Sciatic nerve (tissue), 2 donors: Measurements from ENCODE around the gene PACS2. TPM values are rescaled to one million over a fixed set of nuclear protein-coding genes. Genes with fewer than 3 reads are reported as not detected.
A peak's percentile ranks its signal among the peaks of the same experiment; 100 is the strongest.

Experiments used
- ATAC-seq: fragments of 200-7000 bp; cut with Tn5 transposase; one replicate; pipeline ENCODE4 v1.9.1; 2020; ENCODE audit warnings: mild to moderate bottlenecking, moderate library complexity
- DNase-seq: peaks from one replicate; pipeline ENCODE4 v3.0.0-alpha.2; 2020; ENCODE audit warnings: low spot score
- intact Hi-C: fragments of 100-400 bp; cut with DNase I; formaldehyde crosslinking; loops from one replicate; pipeline ENCODE4 v1.14.2; 2022
- total RNA-seq: library from RNA; stranded (reverse); fragmentation: NEBNext Ultra II Directional; extraction: Animal tissue kit (Norgen Biotek cat#: 25700); gene quantifications from one replicate; pipeline ENCODE4 v1.2.1, GENCODE V29; 2021
- donor health status: DM: no; HTN: no; CAD: no.
- donor health status: DM: no; HTN: no; CAD: no.

Gene PACS2
- total RNA-seq, 1 donor from 2014 or later = 152 TPM

DNA sequence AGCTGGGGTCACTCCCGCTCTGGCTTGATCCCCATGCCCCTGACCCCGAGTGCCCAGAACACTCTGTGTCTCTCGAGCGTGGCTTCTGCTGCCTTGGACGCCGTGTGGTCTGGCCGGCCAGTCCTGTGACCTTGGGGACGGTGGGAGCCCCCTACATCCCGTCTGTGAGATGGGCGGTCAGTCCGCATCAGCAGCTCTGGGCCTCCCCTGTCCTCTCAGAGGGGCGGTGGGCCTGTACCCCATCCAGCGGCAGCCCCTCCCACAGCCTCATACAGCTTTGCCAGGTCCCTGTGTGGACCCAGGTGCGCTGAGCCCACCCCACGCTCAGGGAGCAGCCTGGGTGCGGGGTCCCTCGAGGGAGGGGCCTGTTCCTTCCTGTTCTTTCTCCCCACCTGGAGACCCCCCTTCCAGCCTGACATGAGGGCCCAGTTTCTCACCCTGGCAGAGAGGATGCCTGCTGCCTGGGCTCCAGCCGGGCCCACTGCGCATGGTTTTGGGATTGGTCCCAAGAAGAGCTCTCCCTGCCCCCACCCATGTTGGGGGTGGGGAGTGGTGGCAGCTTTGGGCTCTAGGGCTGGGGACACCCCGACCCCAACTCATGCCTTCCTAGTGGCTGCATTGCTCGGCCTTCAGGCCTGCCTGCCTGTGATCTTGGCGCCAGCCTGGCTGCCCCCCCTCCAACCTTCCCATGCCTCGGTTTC is 106.6 kb downstream of the PACS2 start:
- intact Hi-C loops = no loop called here
- ATAC-seq = peak; percentile 16
- no peak for DNase-seq

DNA sequence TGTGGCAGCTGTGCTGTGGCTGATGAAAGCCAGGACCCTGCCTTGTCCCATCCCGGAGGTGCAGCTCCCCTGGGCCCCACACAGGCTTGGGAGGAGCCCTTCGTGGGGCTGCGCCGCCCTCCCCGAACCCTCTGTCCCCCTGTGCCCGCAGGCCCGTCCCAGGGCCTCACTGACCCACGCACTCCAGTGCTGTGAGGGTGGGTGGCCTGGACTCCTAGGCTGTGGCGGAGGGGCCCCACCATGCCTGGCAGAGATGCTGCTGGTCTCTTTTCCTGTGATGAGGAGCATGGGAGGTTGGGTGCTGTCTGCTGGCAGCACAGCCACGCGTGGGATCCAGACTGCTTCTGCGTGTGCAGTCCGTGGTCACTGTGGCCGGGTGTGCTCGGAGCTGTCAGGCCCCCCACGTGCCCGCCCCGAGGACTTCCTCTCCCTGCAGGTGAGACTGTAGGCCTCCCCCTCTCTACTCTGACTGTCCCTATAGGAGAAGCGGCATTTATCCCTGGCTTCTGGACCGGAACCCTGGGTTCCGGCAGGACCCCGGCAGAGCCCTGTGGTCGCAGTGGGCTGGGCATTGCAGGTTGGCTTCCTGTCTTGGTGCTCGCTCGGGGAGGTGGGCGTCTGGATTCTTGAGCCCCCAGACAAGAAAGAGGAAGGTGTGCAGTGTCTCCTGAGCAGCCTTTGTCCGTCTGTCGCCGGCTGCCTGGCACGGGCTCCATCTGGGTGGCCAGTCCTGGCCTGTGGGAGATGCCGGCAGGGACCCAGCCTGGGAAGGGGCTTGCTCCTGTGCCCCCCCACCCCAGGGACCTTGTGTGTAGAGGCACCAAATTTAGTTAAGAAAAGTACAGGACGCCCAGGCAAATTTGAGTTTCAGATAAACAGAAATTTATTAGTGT is 107.4 kb downstream of the PACS2 start:
- DNase-seq (no peak), ATAC-seq (no peak)
- intact Hi-C loops = no loop called here

DNA sequence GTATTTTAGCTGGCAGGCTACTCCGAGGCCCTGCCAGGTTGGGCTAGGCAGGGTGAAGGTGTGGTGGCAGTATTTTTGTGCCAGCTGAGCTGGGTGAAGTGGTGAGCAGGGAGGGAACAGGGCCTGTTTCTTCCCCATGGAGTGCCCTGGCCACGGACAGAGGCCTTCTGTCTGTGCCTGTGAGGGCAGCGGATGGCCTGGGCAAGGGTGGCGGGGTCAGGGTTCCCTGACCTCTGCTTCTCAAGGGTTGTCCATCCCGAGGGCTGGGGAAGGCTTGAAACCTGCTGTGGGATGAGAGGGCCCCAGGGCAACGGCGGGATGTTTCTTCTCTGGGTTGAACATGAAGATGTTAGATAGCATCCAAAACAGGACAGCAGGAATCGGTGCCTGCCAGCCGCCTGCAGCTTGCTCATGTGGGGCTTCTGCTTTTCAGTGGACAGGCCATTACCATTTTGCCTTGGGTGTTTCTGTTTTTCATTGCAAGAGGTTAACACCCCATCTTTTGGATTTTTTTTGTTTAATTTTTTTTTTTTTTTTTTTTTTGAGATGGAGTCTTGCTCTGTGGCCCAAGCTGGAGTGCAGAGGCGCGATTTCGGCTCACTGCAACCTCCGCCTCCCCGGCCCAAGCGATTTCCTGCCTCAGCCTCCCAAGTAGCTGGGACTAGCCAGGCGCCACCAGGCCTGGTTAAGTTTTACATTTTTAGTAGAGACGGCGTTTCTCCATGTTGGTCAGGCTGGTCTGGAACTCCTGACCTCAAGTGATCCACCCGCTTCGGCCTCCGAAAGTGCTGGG is 108.3 kb downstream of the PACS2 start:
- ATAC-seq = no peak
- DNase-seq = no peak
- intact Hi-C loops = no loop called here

DNA sequence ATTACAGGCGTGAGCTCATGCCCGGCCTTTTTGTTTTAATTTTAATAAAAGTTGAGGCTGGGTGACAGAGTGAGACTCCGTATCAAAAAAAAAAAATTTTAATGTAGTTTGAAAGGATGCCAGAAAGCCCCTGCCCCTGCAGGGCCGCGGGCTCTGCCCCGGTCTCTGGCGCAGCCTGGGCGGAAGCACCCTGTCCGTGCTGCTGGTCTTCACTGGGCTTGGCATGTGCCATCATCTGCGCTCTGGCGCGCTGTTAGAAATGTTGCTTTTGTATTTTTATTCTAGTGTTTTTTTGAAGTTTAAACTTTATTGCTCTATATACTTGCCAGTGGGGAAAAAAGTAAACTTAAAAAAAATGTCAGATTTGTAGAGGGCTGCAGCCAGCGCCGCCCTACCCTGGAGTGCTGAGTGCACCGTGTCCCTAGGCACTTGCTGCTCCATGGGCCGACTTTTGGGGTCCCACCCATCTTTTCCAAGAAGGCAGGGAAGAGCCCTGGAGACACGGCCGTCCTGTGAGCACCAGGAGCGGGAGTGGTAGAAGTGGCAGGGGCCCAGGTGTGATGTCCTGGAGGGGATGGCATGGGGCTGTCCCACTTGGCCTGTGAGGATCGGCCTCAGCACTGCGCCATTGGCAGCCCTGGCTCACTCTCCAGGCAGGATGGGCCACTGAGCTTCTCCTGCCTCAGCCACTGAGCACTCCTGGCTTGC is 109.1 kb downstream of the PACS2 start:
- intact Hi-C loops = no loop called here
- no peak for ATAC-seq
- no peak for DNase-seq

DNA sequence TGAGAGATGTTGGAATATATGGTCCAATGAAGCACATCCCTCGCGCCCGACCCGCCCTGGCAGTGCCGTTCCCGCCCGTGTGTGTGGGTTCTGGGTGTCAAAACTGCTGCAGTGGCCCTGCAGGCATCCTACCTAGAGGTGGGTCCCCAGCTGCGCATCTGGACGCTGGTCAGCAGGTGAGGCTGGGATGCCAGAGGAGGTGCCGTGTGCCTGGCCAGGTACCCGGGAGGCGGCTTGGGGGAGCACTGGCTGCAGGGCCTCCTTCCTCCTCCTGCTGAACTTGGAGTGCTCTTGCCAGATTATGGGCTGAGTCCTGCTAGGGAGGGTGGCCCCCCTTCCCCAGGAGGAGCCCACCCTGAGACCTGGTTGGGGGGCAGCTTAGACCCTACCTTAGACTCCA is 110.3 kb downstream of the PACS2 start:
- DNase-seq = no peak
- intact Hi-C loops = no loop called here
- no peak for ATAC-seq

DNA sequence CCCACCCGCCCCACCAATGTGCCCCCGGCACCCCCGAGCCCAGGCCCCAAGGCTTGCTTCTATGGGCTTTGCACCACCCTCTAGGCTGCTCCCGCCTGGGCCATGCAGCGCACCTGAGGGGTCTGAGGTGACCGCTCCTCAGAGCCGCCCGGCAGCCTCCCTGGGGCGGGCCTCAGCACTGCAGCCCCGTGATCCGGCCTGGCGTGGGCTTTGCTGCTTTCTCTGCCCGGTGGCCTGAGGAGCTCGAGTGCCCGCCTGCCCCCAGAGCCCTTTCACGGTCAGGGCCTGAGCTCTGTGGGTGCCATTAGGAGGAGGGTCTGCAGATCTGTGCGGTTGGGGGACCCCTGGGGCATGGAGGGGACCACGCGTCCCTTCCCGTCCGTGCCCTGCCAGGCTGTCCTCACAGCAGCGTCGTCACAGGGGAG is 111.3 kb downstream of the PACS2 start:
- ATAC-seq (no peak), DNase-seq (no peak)
- intact Hi-C loops = no loop called here

DNA sequence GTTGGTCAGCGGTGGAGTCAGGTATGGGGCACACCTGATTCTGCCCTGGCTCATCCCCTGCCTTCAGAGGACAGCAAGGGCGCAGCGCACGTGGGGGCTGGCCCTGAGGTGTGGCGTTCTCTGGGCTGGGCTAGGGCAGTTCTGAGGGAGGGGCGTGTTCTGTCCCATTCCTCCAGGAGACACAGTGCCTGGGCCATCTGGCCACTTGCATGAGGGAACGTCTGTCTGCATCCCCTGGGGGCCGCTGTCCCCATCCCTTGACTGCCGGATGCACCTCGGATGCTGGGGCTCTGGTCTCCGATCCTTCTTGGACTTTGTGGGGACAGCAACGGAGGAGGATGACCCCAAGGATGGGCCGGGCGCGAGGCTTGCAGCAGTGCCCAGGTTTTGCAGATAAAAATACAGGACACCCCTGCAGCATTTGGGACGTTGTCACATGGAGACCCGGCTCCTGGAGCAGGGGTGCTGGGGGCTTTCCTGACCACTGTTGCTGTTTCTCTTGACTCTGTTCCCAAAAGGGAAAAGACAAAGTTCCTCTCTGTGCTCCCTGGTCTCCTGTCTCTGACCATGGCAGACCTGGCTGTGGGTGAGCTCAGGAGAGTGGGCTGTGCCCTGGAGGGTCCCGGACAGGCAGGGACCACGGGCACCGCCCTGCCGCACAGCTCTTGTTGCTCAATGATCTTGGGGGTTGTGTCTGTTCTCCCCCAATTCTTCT is 112.0 kb downstream of the PACS2 start:
- intact Hi-C loops = no loop called here
- ATAC-seq (no peak), DNase-seq (no peak)

DNA sequence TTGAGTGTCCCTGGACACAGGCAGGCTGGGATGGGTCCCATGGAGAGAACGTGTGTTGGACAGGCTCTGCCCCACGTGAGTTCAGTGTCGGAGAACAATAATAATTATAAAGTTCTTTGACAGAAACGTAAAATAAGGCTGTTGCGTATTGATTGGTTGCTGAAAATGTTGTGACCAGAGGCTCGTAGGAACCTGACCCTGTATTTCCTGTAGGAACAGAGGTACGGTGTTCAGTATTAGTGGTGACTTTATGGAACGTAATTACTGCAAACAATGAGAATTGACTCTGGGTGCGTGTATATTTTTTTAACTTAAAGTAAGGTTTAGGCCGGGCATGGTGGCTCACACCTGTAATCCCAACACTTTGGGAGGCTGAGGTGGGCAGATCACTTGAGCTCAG is 112.9 kb downstream of the PACS2 start:
- ATAC-seq (no peak), DNase-seq (no peak)
- intact Hi-C loops = no loop called here

DNA sequence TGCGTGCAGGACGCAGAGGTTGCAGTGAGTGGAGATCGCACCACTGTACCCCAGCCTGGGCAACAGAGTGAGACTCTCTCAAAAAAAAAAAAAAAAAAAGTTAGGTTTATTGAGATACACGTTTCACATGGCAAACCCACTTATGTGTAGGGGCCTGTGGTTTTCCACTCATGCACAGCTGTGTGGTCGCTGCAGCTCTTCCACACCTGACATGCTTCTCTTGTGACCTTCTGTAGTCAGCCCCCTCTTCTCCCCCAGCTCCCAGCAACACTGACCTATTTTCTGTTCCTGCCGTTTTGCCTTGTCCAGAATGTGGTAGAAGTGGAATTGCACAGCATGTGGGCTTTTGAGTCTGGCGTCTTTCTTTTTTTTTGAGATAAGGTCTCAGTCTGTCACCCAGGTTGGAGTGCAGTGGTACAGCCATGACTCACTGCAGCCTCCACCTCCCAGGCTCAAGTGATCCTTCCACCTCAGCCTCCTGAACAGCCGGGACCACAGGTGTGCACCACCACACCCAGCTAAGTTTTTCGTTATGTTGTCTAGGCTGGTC is 113.5 kb downstream of the PACS2 start:
- DNase-seq (no peak), ATAC-seq (no peak)
- intact Hi-C loops = no loop called here

DNA sequence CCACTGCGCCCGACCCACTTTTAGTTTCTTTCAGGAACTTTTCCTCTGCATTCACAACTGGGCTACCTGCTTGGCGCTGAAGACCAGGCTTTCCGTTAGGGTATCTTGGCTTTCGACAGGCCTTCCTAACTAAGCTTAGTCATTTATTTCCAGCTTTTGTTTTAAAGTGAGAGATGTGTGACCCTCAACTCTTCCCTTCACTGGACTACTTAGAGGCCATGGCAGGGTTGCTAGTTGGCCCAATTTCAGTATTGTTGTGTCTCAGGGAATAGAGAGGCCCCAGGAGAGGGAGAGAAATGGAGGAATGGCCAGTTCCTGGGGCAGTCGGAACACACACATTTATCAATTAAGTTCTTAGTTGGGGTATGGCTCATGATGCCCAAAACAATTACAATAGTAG is 115.5 kb downstream of the PACS2 start:
- ATAC-seq (no peak), DNase-seq (no peak)
- intact Hi-C loops = no loop called here

DNA sequence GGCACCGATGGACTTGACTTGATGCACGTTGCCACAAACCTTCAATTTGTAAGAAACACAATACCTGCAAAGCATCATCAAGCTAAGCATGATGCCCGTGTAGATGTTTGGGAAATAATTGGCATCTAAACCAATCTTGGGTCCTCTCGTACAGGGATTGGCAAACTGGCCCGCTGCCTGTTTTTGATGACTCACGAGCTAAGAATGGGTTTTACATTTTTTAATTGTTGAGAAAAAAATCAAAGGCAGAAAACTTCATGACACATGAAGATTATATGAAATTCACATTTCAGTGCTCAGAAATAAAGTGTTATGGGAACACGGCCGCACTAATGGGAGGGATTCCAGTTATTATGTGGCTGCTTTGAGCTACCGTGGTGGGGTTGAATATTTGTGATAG is 116.0 kb downstream of the PACS2 start:
- ATAC-seq (no peak), DNase-seq (no peak)
- intact Hi-C loops = no loop called here

DNA sequence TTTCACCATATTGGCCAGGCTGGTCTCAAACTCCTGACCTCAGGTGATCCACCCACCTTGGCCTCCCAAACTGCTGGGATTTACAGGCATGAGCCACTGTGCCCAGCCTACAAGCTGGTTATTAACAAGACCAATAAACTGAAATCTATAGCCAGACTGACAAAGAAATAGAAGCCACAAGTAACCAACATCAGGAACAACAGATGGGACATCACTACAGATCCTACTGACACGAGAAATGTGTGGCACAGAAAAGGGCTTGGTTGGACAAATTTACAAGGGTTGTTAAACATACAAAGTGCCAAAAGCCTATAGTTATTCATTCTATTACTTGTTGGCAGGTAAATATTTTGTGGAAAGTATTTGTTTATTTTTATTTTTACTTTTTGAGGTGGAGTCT is 116.7 kb downstream of the PACS2 start:
- ATAC-seq = no peak
- intact Hi-C loops = no loop called here
- DNase-seq = no peak

DNA sequence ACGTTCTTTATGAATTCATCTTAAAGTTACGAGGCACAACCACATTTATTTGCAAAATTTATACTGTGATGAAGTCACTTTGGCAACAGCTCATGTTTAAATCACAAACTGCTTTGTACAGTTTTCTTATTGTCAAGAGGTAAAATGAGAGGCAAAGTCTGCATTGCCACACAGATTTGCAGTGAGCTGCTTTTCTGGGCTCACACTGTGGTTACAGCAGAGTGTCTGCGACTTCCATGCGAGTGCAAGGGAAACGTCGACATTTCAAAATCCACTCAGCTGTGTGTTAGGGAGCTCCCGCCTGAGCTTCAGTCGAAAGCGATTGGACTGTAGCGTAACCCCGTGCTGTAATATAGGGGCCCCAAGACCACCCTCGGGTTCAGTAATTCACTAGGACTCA is 118.1 kb downstream of the PACS2 start:
- intact Hi-C loops = no loop called here
- DNase-seq (no peak), ATAC-seq (no peak)

DNA sequence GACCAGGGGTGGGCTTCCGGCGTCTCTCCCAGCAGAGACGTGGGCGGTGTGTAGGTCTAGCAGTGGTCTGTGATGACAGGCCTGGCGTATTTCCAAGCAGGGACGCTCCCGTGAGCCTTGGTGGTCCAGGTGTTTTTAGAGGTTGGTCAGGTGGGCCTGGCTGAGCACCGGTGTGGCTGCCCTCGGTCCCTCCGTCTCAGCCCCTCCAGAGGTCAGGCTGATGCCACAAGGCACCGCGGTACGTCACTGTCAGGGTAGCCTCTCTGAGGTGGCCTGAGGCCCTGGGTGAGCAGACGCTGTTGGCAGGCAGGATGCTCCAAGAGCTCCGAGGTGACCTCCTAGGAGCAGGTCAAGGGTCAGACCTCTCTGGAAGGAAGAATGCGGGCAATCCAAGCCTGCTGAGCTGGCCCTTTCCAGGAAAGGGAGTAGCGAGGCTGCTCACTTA is 118.6 kb downstream of the PACS2 start:
- peak; percentile 39 for ATAC-seq
- no peak for DNase-seq

DNA sequence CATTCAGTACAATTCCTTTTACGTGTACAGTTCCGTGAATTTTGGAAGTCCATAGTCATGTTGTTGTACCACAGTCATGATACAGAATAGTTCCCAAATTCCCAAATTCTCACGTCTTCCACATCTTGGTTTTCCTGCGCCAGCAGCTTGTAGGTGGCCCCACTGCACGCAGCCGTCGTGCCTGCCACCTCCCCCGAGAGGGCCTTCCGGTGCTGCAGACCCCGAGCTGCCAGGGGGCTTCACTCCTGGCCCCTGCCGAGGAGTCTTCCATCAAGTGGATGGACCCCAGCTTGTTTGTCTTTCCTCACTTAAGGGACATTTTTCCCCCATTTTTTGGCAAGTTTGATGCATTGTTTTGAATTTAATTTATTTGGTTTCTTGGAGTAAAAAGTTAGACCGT is 121.9 kb downstream of the PACS2 start:
- ATAC-seq (no peak), DNase-seq (no peak)
- intact Hi-C loops = no loop called here

More for the DNA sequence above, 118.6 kb downstream of the PACS2 start:
- intact Hi-C loops = no loop called here

DNA sequence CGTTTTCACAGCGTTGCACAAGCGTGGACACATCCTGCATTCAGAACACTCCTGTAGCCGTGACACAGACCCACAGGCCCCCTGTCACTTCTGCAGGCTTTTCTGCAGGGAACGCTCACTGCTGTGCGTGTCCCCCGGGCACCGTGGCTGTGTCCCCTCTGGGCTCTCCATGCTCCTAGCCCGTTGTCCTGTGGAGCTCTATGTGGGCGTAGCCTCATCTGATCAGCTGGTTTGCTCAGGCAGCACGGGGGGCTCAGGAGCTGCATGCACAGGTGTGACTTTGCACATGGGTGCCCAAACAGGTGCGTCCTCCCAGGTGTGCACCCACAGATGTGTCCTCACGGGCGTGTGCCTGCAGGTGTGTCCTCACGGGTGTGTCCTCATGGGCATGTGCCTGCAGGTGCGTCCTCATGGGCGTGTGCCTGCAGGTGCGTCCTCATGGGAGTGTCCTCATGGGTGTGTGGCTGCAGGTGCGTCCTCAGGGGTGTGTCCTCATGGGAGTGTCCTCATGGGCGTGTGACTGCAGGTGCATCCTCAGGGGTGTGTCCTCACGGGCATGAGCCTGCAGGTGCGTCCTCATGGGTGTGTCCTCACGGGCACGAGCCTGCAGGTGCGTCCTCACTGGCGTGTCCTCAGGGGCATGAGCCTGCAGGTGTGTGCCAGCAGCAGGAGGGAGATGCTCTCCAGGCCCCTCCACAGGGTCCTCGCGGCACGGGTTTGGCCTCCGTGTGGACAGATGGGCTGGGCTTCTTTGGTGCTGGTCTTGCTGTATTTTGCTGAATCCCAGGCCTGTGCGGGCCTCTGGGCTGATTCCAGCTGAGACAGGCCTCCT is 122.6 kb downstream of the PACS2 start:
- DNase-seq (no peak), ATAC-seq (peak; percentile 7)
- intact Hi-C loops = no loop called here

DNA sequence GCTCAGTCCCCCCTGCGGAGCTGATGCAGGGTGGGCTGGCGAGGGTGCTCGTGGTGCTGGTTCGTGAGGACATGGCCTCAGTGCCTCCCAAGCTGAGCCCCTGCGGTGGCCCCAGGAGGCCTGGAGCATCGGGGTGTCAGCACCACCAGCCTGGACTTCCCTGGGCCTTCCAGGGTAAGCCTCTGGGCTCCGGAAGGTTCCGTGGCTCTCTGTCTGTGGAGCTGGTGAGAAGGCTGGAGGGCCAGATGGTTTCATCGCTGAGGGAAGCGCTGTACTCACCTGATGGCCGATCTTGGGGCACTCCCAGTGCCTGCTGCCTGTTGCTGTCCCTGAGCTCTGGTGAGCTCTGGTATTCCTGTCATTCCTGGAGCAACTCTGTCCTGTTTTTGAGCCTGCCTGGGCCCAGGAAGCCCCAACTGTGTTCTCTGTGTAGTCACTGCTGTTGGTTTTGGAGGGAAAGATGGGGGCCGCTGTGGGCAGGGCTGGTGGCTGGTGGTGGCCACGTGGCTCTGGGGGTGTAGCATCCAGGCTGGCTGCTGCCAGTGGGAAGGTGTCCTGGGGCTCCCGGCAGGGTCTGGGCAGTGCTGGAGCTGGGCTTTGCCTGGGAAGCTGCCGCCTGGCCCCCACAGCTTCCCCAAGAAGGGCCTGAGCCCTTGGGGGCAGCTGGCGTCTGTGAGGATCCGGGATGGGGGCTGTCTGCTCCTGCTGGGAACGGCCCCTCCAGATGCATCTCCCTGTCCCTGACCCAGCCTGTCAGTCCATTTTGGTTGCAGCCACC is 123.4 kb downstream of the PACS2 start:
- ATAC-seq (no peak), DNase-seq (no peak)
- intact Hi-C loops = no loop called here
